SK-N-SH (cell line): ENCODE measurements around the gene NAV2.

Experiments
- CTCF ChIP-seq: fragments of 200-600 bp; sonication (generic); IDR thresholded peaks from 2 replicates; pipeline ENCODE4 v1.6.1; 2017; ENCODE audit warnings: antibody characterized with exemption, mild to moderate bottlenecking, moderate library complexity
- EP300 ChIP-seq, 2 experiments: IDR thresholded peaks; 2 replicates each; pipeline versions ENCODE4 v1.4.0 to v1.6.1; 2012; ENCODE audit warnings: borderline replicate concordance in 1 of 2, low read depth in 1 of 2, low read length in 1 of 2
- EZH2phosphoT487 ChIP-seq: fragments of 200-600 bp; sonication (generic); IDR thresholded peaks from 2 replicates; pipeline ENCODE4 v1.6.1; 2017; ENCODE audit warnings: low read depth, mixed run types, mild to moderate bottlenecking, antibody characterized with exemption, moderate library complexity, borderline replicate concordance
- GABPA ChIP-seq: IDR thresholded peaks from 2 replicates; pipeline ENCODE4 v1.4.0; 2012; ENCODE audit warnings: low read depth, mild to moderate bottlenecking
- POLR2AphosphoS5 ChIP-seq: IDR thresholded peaks from 2 replicates; pipeline ENCODE4 v1.6.1; 2012; ENCODE audit warnings: low read depth, low read length
- RAD21 ChIP-seq: IDR thresholded peaks from 2 replicates; pipeline ENCODE4 v1.6.1; 2012; ENCODE audit warnings: mild to moderate bottlenecking, low read length
- RCOR1 ChIP-seq: fragments of 150-350 bp; IDR thresholded peaks from 2 replicates; pipeline ENCODE4 v1.6.1; 2017; ENCODE audit warnings: antibody characterized with exemption, low read length
- RXRA ChIP-seq: IDR thresholded peaks from 2 replicates; pipeline ENCODE4 v1.4.0; 2012; ENCODE audit warnings: low read depth, mild to moderate bottlenecking, borderline replicate concordance
- SMC3 ChIP-seq: IDR thresholded peaks from 2 replicates; pipeline ENCODE4 v1.6.1; 2012; ENCODE audit warnings: low read depth, low read length, improper control_type of control experiment

- TF ChIP-seq EP300 (IDR thresholded peaks at IDR 0.05; ENCODE audit: borderline replicate concordance in 1 of 2, low read depth in 1 of 2, low read length in 1 of 2) (no peak), EZH2phosphoT487 (no peak), RXRA (no peak), CTCF (no peak), SMC3 (no peak), POLR2AphosphoS5 (no peak), GABPA (no peak), RAD21 (no peak), RCOR1 (no peak)
These were observed 316.6 kb downstream of the NAV2 start for GRCh38 chr11:20029193-20029592.
